GM18870 (cell line): ENCODE data around the gene RNF225.
"Not testable (repeated sequence)": the region's sequence is repeated elsewhere in the genome, so short reads cannot be mapped to it uniquely, and the experiment has no call there.

Experiments
- ATAC-seq: cut with Tn5 transposase; IDR thresholded peaks from one replicate; pipeline ENCODE4 v1.9.1; 2021; ENCODE audit warnings: moderate library complexity; ENCODE audit not compliant: unreplicated experiment

The RNF225 gene

DNA sequence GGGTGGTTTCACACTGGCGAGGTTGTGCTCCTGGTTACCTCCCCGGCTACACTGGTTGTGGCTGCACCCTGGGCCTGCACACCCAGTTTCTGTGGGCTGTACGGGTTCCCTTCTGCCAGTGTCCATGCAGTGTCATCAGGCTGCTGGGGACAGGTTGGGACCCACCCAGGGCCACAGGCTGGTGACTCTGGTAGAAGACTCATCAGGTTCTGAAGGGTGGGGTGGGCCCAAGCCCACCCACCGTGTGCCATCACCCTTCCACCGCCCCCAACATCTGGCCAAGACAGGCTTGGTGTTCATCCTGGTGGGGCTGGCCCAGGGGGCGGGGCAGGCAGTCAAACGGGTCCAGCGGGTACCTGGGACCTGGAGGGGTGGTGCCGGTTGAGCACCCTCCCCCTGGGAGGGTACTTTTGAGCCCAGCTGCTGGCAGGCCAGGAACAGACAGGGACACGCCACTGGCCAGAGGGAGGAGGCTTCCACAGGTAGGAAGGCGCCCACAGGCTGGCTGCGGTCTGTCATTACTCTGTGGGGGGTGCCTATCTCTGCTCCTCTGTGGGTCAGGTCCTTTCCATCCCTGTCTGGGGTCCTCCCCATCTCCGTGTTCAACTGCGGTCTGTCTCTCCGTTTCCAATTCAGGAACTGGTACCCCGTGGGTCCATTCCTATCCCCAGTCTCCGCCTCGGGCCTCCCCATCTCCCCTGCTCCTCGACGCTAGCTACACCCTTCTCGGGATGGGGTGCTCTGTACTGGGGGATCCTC lies at the start of gene RNF225:
Gene RNF225, plus strand, starts transcription at position 437 of the 759 bp plus-strand sequence. CDS start 434 bp downstream, outside the sequence.
- no peak for ATAC-seq

GRCh38 chr19:58346961-58347929 lies 48.2 kb upstream of the RNF225 start:
- ATAC-seq = peak; percentile 63

DNA sequence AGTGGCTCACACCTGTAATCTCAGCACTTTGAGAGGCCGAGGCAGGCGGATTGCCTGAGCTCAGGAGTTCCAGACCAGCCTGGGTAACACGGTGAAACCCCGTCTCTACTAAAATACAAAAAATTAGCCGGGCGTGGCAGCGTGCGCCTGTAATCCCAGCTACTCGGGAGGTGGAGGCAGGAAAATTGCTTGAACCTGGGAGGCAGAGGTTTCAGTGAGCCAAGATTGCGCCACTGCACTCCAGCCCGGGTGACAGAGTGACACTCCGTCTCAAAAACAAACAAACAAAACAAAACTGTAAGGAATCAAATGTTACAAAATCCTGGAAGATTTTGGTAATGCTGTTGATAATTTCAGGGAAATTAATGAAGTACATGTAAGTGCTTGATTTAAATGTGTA lies 47.4 kb upstream of the RNF225 start:
- not testable (repeated sequence) for ATAC-seq

DNA sequence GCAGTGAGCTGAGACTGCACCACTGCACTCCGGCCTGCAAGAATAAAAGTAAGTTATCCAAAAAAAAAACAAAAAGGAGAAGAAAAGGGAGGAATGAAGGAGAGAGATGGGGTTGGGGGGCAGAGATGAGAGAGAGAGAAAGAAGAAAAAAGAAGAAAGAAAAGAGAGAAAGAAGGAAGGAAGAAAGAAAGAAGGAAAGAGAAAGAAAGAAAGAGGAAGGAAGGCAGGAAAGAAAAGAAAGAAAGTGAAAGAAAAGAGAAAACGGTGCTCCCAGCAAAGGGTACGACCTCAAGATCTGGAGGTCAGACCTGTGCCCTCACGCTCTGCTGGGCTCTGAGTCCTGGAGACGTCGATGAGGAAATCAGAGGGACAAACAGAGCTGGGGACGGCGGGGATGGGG lies 45.9 kb upstream of the RNF225 start:
- ATAC-seq = no peak

DNA sequence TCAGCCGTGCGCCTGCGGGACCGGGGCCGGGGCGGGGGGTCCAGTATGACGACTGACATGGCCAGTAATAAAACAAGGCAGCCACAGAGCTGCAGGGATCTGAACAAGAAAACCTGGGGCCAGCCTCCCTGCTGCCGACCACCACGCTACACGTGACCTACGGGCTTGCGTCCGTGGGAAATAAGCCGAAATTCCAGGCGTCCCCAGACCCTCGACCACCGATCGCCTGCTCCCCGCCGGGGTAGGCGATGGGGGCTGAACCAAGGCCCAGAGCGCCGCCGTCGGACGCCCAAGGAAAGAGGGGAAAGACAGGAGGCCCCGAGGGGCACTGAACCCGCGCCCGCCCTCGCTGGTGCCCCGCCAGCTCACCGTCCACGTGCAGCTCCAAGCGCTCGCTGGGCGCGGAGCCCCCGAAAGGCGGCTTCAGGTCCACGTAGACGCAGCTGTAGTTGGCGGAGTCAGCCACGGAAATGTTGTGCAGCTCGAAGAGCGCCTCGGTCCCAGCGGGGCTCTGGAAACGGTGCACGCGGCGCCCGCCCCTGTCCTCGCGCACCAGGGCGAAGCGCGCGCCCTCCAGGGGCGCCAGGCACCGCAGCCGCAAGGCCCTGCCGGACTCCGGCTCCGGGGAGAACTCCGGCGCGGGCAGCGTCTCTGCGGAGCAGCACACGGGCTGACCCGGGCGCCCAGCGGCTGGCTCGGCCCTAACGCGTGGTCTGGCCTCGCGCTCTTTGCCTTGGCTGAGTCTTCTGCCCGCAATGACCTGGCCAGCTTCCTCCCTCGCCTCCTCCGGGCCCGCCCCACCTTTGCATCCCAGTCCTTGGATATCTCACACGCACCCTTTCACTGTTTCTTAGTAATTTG lies 45.2 kb upstream of the RNF225 start:
- ATAC-seq = no peak

DNA sequence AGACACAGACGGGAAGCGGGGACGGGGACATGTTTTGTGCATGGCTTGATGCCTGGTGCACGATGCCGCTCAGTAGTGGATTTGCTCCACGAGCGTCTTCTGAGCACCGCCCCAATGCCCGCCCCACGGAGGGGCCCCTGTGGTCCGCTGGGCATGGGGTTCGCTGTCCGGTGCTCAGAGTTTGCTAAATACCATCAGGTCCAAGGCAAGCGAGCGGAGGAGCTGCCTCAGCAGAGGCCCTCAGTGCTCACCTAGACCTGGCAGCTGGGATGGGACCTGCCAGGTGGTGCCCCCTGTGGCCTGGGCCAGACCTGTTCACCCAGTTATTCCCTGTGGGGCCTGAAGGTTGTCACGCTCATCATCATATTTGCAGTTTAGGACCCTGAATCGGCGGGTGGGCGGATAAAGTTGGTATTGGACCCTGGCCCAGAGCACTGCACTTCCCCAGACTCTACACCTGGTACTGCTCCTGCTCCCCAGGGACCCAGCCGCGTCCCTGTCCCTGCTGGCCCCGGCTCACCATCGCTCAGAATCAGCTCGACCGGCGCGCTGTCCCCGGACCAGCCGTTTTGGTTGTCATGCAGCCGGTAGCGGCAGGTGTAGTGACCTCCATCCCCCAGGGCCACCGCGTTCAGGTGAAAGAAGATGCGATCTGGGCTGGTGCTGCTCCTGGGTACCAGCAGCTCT lies 44.4 kb upstream of the RNF225 start:
- no peak for ATAC-seq

- no peak for ATAC-seq
Measured at GRCh38 chr19:58351558-58351878, 43.9 kb upstream of the RNF225 start.

- ATAC-seq = no peak
Measured at GRCh38 chr19:58351990-58352755, 43.3 kb upstream of the RNF225 start.

DNA sequence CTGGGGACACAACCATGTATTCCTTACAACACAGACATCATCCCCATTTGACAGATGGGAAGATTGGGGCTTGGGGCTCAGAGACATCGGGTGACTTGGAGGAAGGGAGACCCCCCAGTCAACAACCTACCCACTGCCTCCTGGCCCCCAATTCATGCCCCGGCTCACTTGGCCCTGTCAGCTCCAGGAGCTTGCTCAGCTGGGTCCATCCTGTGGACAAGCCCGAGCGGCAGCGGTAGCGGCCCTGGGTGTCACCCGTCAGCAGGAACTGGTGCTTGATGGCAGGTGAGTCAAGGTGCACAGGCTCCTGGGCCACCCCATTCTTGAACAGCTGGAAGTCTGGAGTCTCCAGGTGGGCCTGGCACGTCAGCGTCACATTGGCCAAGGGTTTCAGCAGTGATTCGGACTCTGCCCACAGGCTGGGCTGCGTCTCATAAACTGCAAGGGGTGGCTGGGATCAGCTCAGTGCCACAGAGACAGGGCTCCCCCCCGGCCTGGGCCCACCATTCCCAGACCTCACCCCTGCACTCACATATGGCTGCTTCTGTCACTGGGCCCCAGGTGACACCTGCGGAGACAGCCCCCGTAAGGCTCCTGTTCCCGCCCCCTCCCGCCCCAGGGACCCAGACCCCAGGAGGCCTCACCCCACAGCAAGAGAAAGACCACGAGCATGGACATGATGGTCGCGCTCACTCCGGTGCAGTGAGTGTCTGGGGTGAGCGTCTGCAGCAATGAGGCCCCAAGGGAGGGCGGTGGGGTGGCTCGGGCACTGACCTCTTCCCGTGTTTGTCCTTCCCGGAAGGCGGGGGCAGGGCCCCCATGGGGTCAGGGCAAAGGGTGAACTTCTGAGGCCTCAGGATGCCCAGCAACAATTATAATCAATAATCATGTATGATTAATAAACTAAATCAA lies 42.4 kb upstream of the RNF225 start, which contains the start of gene A1BG:
Gene A1BG, minus strand, starts transcription at position 733 of the 912 bp plus-strand sequence. Its CDS starts 55 bp downstream, at position 678.
- no peak for ATAC-seq

- no peak for ATAC-seq
Measured at GRCh38 chr19:58353717-58354477, 41.6 kb upstream of the RNF225 start.

- ATAC-seq = no peak
Measured at GRCh38 chr19:58354478-58355030, 40.9 kb upstream of the RNF225 start.

- no peak for ATAC-seq
Measured at GRCh38 chr19:58355215-58355796, 40.1 kb upstream of the RNF225 start.

GRCh38 chr19:58355908-58356765 lies 39.3 kb upstream of the RNF225 start:
- ATAC-seq = no peak

- no peak for ATAC-seq
Measured at GRCh38 chr19:58356766-58357480, 38.5 kb upstream of the RNF225 start.

- ATAC-seq = no peak
Measured at GRCh38 chr19:58357481-58358145, 37.8 kb upstream of the RNF225 start.
